HG02571 (cell line): ENCODE results near the gene CHD8.
"Not testable (repeated sequence)": the region's sequence is repeated elsewhere in the genome, so short reads cannot be mapped to it uniquely, and the experiment has no call there.

Experiments used
- ATAC-seq: cut with Tn5 transposase; IDR thresholded peaks from one replicate; pipeline ENCODE4 v1.9.1; 2021; ENCODE audit warnings: mild to moderate bottlenecking, moderate library complexity; ENCODE audit not compliant: unreplicated experiment

The CHD8 gene

DNA sequence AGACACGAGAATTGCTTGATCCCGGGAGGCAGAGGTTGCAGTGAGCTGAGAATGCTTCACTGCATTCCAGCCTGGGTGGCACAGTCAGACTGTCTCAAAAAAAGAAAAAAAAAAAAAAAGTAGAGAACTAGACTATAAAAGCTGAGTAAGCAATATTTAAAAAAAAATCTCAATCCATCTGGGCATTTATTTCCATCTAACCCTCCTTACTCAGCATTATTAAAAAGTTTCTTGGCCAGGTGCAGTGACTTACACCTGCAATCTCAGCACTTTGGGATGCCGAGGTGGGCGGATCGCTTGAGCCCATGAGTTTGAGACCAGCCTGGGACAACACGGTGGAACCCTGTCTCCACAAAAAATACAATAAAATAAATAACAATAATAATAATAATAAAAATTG is 76.6 kb downstream of the CHD8 start:
- no peak for ATAC-seq

GRCh38 chr14:21373980-21374379 is 81.9 kb downstream of the CHD8 start:
- ATAC-seq: no peak

DNA sequence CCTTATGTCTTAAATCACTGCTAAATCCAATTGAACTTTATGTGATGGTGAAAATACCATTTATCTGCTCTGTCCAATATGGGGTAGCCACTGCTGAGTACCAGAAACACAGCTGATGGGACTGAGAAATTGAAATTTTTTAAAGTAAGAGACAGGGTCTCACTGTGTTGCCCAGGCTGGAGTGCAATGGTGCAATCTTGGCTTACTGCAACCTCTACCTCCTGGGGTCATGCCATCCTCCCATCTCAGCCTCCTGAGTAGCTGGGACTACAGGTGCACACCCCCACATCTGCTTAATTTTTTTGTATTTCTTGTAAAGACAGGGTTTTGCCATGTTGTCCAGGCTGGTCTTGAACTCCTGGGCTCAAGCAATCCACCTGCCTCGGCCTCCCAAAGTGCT is 83.1 kb downstream of the CHD8 start:
- ATAC-seq: not testable (repeated sequence)

DNA sequence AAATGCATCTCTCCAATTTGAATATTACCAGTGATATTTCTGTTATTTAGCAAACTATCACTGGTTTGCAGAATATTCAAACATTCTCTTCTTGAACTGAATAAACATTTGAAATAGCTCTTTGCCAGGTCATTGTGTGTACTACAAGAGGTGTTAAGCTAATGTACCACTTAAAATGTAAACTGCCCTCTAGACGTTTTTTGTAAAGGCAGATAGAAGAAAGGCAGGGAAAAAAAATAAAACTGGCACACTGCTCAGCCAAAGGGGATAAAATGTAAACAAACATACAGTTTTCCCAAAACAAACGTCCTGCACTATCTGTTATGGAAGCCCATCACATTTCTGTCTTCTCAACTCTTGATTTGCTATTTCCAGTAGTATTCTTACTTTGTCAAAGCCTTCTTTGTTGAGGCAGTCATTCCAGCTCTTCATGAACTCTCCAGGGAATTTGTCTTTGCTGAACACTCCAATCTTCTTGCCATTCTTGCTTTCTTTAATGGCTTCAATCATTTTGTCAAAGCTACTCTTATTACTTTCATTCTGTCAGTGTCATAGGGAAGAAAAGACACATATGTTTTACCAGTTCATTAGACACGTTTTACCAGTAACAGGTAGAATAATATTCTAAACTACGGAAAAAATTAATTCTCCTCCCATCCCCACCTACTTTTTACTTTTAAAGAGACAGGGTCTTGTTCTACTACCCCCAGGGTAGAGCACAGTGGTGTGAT is 85.8 kb downstream of the CHD8 start:
- ATAC-seq: no peak

DNA sequence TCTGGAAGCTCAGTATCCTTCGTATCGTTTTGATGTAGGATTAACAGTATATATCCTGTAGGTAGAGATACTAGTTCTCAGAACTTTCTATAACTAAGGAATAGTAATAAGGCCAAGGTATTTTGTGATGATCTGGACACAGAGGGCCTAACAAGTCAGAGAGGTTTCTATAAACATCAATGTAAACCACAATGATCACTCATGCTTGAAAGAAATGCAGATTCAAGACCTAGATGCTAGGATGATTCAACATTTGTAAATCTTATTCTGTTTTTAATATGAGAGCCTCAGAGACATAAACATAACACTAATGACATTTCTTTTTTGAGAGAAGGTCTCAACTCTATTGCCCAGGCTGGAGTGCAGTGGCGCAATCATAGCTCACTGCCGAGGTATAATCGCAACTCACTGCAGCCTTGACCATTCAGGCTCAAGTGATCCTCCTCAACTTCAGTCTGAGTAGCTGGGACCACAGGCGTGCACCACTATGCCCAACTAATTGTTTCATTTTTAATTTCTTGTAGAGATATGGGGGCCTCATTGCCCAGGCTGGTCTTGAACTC is 88.3 kb downstream of the CHD8 start:
- ATAC-seq: no peak

DNA sequence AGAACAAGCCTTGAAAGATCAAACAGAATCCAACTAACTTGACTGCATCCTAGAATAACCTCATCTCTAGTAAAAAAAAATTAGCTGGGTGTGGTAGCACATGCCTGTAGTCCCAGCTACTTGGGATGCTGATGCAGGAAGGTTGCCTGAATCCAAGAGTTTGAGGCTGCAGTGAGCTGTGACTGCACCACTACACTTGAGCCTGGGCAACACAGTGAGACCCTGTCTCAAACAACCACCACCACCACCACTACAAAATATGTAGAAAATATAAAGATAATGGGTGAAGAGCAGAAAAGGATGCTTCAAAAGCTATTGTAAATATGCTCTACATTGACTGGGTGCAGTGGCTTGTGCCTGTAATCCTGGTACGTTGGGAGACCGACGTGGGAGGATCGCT is 99.4 kb downstream of the CHD8 start:
- ATAC-seq: no peak

DNA sequence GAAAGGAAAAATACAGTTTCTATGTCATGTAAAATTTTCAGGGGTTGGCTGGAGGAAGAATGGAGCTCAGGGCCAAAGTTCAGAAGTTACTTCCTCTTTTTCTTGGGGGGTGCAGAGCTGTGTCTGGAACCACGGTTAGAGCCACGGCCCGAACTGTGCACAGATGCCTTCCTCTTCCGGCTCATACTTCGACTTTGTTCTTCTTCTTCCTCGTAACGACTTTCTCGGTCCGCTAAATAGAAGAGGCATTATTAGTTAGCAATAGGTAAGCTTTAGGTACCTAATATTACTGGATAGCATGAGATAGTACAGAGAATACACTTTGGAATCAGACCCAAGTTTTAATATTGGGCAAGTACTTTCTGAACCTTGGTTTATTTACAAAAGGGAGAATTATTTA is 103.3 kb downstream of the CHD8 start:
- ATAC-seq: no peak

GRCh38 chr14:21350539-21350938 is 105.4 kb downstream of the CHD8 start:
- ATAC-seq: no peak

GRCh38 chr14:21347201-21347600 is 108.7 kb downstream of the CHD8 start:
- no peak for ATAC-seq

- ATAC-seq: no peak
Measured at GRCh38 chr14:21346532-21347135, 109.3 kb downstream of the CHD8 start.

- ATAC-seq: no peak
Measured at GRCh38 chr14:21343035-21343794, 112.7 kb downstream of the CHD8 start.
